Loucy (cell line): ENCODE data around the gene NFIX.

Source experiments
- H2AFZ ChIP-seq: fragments of 200-600 bp; sonication (generic); 2 replicates; pipeline ENCODE4 v1.6.0; 2016; ENCODE audit warnings: antibody characterized with exemption, mild to moderate bottlenecking, low read length, moderate library complexity
- H3F3A ChIP-seq: fragments of 200-600 bp; 2 replicates; pipeline ENCODE4 v1.6.0; 2016; ENCODE audit warnings: antibody characterized with exemption, low read depth, mild to moderate bottlenecking
- H3K27me3 ChIP-seq: fragments of 200-600 bp; sonication (generic); 2 replicates; pipeline ENCODE4 v1.6.1; 2014; ENCODE audit warnings: low read length, mild to moderate bottlenecking; ENCODE audit not compliant: insufficient read depth, poor library complexity, severe bottlenecking
- H3K36me3 ChIP-seq: fragments of 200-600 bp; sonication (generic); 2 replicates; pipeline ENCODE4 v1.6.1; 2016; ENCODE audit warnings: low read length; ENCODE audit not compliant: insufficient read depth
- H3K4me1 ChIP-seq: fragments of 200-600 bp; sonication (generic); 2 replicates; pipeline ENCODE4 v1.5.1; 2014; ENCODE audit warnings: low read length, mild to moderate bottlenecking; ENCODE audit not compliant: insufficient read depth, poor library complexity, severe bottlenecking
- H3K4me2 ChIP-seq: fragments of 200-600 bp; sonication (generic); 2 replicates; pipeline ENCODE4 v1.6.0; 2014; ENCODE audit warnings: antibody characterized with exemption, low read length, low read depth, mild to moderate bottlenecking; ENCODE audit not compliant: poor library complexity, severe bottlenecking
- H3K4me3 ChIP-seq: fragments of 200-600 bp; sonication (generic); 2 replicates; pipeline ENCODE4 v1.5.1; 2014; ENCODE audit warnings: low read length, mild to moderate bottlenecking, mixed read lengths; ENCODE audit not compliant: poor library complexity, severe bottlenecking
- H3K79me2 ChIP-seq: fragments of 200-600 bp; sonication (generic); 2 replicates; pipeline ENCODE4 v1.6.1; 2014; ENCODE audit warnings: low read length; ENCODE audit not compliant: insufficient read depth
- H3K9ac ChIP-seq: fragments of 200-600 bp; sonication (generic); 2 replicates; pipeline ENCODE4 v1.6.0; 2014; ENCODE audit warnings: mild to moderate bottlenecking, low read depth, low read length, moderate library complexity; ENCODE audit not compliant: poor library complexity, severe bottlenecking
- H3K9me2 ChIP-seq: fragments of 200-600 bp; sonication (generic); replicated peaks from 2 replicates; pipeline ENCODE4 v1.6.1; 2016; ENCODE audit warnings: low read depth, low read length, mixed read lengths
- H3K9me3 ChIP-seq: fragments of 200-600 bp; sonication (generic); 2 replicates; pipeline ENCODE4 v1.6.1; 2014; ENCODE audit warnings: mild to moderate bottlenecking, antibody characterized with exemption, low read length, low read depth; ENCODE audit not compliant: insufficient read depth
- H4K20me1 ChIP-seq: fragments of 200-600 bp; sonication (generic); 2 replicates; pipeline ENCODE4 v1.6.0; 2014; ENCODE audit warnings: antibody characterized with exemption, low read length, mild to moderate bottlenecking; ENCODE audit not compliant: insufficient read depth, poor library complexity, severe bottlenecking
- CTCF ChIP-seq: fragments of 200-600 bp; sonication (generic); conservative IDR thresholded peaks from 2 replicates; pipeline ENCODE4 v1.5.1; 2014; ENCODE audit warnings: mild to moderate bottlenecking, antibody characterized with exemption, low read length
- EZH2phosphoT487 ChIP-seq: fragments of 200-600 bp; IDR thresholded peaks from 2 replicates; pipeline ENCODE4 v1.6.1; 2018; ENCODE audit warnings: antibody characterized with exemption, mild to moderate bottlenecking, moderate library complexity, borderline replicate concordance

The NFIX gene

GRCh38 chr19:13016628-13017305, 21.5 kb downstream of the NFIX start:
- Histone ChIP-seq H3F3A (no peaks in the 10 kb centered on the region), H3K36me3 (no peaks in the 10 kb centered on the region), H3K4me2 (no peak overlapping the region), H3K9me3 (no peaks in the 10 kb centered on the region), H3K79me2 (no peaks in the 10 kb centered on the region), H3K9ac (no peak overlapping the region), H3K4me1 (peaks cover 18% of the 10 kb centered on the region), H3K4me3 (no peak overlapping the region), H3K27me3 (peaks cover 8% of the 10 kb centered on the region), H2AFZ (no peak overlapping the region), H3K9me2 (no peaks in the 10 kb centered on the region), H4K20me1 (no peaks in the 10 kb centered on the region)
- TF ChIP-seq CTCF (no peak), EZH2phosphoT487 (no peak)

GRCh38 chr19:13017306-13018034, 22.2 kb downstream of the NFIX start:
- Histone ChIP-seq H4K20me1 (no peaks in the 10 kb centered on the region), H3K9ac (no peak overlapping the region), H3F3A (no peaks in the 10 kb centered on the region), H3K9me2 (no peaks in the 10 kb centered on the region), H2AFZ (no peak overlapping the region), H3K27me3 (peaks cover 8% of the 10 kb centered on the region), H3K9me3 (no peaks in the 10 kb centered on the region), H3K4me3 (no peak overlapping the region), H3K4me2 (no peak overlapping the region), H3K4me1 (peaks cover 18% of the 10 kb centered on the region), H3K79me2 (no peaks in the 10 kb centered on the region), H3K36me3 (no peaks in the 10 kb centered on the region)
- no peak for TF ChIP-seq EZH2phosphoT487
- TF ChIP-seq CTCF = no peak

DNA sequence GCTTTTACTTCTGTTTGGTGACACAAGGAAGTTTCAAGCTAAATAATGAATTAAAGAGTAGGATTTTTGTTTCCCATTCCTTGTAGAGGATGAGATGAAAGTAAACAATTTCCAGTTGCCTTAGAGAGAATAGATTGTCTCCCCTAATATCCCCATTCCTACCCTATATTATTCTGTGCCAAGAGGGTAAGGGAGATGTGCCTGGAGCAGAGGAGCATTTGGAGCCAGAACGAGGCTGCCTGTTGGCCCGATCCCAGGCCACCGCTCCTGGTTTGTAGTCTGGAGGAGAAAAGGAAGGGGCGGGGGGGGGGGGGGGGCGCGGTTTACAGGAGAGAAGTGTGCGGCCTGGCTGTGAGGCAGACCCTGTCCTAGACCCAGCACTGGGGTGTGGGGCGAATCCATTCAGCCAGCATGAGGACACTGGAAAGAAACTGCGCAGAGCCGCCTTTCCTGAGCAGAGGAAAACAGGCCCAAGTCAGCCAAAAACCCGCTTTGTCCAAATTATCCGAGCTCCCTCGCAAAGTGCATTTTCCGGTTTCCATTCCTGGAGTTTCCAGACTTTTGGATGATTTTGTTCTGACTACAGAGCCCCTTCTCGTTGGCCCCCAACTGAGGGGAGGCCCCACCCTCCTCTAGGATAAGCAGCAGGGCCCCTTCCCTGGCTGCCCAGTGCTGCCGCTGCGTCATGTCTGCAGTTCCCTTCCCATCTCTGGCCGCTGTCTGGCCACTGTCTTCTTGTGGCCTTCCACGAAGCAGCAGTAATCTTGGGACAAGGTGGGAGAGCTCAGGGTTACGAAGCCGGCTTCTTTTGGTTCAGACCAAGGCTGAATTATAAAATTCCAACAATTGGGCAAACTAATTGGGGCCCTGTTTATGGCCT, 23.0 kb downstream of the NFIX start:
- Histone ChIP-seq H3K27me3 (peaks cover 5% of the 10 kb centered on the region), H3K79me2 (no peaks in the 10 kb centered on the region), H3K9me3 (no peaks in the 10 kb centered on the region), H4K20me1 (no peaks in the 10 kb centered on the region), H3K4me1 (peaks cover 18% of the 10 kb centered on the region), H2AFZ (no peak overlapping the region), H3K9ac (no peak overlapping the region), H3K4me2 (no peak overlapping the region), H3K4me3 (no peak overlapping the region), H3K36me3 (no peaks in the 10 kb centered on the region), H3F3A (no peaks in the 10 kb centered on the region), H3K9me2 (no peaks in the 10 kb centered on the region)
- no peak for TF ChIP-seq EZH2phosphoT487
- no peak for TF ChIP-seq CTCF
